ENCODE data around the gene MAFG. TPM values are rescaled to one million over a fixed set of nuclear protein-coding genes. Genes with fewer than 3 reads are reported as not detected.

The MAFG gene
- total RNA-seq, 2 donors from 2014 or later, result 16.0 to 20.4 TPM

DNA sequence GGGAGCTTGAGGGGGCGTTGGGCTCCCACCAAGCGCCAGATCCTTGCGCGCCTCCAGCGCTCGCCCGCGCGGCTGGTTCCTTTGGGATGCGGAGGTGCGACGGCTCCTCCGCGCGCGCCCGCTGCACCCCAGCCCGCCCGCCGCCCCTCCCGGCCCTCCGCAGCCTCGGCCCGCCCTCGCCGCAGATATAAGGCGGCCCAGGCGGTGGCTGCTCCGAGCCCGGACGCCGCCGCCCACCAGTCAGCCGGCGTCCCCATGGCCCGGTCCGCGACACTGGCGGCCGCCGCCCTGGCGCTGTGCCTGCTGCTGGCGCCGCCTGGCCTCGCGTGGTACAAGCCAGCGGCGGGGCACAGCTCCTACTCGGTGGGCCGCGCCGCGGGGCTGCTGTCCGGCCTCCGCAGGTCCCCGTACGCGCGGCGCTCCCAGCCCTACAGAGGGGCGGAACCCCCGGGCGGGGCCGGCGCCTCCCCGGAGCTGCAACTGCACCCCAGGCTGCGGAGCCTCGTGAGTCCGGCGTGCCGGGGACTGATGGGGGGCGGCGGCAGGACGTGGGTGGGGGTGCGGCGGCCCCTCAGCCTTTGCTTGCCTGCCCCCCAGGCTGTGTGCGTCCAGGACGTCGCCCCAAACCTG, 25.4 kb downstream of the MAFG start, which contains the start of gene NPB:
Gene NPB (plus strand): TSS at position 216 of the 630 bp plus-strand sequence. CDS start 40 bp downstream, at position 256.
- Histone ChIP-seq H3K4me1 (no peaks in the 10 kb centered on the region), H3K9me3 (no peaks in the 10 kb centered on the region), H3K27me3 (peaks cover 4% of the 10 kb centered on the region), H3K9ac (ENCODE audit: low read depth in 2 of 2, low read length in 2 of 2) (peak within 1 kb of the TSS in 1 of 2 donors; percentile 3), H3K36me3 (no peaks in the 10 kb centered on the region), H3K4me3 (peak within 1 kb of the TSS; percentile 28), H3K27ac (no peak within 1 kb of the TSS)
- DNase-seq, result no peak
- intact Hi-C loops (cut with DNase I), result no loop called here
- TF ChIP-seq, protein P1, sequence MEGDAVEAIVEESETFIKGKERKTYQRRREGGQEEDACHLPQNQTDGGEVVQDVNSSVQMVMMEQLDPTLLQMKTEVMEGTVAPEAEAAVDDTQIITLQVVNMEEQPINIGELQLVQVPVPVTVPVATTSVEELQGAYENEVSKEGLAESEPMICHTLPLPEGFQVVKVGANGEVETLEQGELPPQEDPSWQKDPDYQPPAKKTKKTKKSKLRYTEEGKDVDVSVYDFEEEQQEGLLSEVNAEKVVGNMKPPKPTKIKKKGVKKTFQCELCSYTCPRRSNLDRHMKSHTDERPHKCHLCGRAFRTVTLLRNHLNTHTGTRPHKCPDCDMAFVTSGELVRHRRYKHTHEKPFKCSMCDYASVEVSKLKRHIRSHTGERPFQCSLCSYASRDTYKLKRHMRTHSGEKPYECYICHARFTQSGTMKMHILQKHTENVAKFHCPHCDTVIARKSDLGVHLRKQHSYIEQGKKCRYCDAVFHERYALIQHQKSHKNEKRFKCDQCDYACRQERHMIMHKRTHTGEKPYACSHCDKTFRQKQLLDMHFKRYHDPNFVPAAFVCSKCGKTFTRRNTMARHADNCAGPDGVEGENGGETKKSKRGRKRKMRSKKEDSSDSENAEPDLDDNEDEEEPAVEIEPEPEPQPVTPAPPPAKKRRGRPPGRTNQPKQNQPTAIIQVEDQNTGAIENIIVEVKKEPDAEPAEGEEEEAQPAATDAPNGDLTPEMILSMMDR (IDR thresholded peaks at IDR 0.05), result no peak

DNA sequence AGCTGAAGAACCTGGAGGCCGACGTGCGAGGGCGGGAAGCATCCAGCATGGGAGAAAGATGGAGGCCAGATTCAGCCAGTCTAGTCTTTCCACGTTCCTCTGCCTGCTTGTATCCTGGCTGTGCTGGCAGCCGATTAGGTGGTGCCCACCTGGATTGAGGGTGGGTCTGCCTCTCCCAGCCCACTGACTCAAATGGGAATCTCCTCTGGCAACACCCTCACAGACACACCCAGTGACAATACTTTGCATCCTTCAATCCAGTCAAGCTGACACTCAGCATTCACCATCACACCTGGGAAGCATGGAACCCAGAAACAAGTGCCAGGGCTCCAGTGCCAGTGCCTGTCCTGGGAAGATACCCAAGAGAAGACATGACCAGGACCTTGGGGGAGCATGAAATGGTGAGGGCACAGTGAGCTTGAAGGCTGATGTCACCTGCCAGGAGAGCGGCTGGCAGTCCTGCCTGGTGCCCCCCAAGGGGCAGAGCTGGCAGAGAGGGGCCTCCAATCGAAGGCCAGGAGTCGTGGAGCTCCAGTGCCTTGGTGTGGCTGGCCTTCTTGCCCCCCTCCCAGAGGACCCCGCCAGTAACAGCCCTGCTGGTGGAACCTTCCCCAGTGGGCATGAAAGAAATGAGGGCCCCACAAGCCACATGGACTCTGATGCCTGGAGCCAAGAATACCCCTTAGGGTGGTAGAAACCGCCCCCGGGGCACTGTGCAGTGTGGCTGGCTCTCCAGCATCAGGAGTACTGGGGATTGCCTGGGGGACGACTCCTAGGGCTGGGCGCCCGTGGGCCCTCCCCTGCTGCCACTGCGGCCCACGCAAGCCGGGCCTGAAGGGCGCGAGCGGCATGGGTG, 26.1 kb downstream of the MAFG start:
- Histone ChIP-seq H3K36me3 (no peaks in the 10 kb centered on the region), H3K4me1 (no peaks in the 10 kb centered on the region), H3K27me3 (peaks cover 4% of the 10 kb centered on the region), H3K9me3 (no peaks in the 10 kb centered on the region), H3K4me3 (peak overlapping the region; percentile 28), H3K27ac (no peak overlapping the region), H3K9ac (ENCODE audit: low read depth in 2 of 2, low read length in 2 of 2) (no peak overlapping the region)
- intact Hi-C loops (cut with DNase I), result no loop called here
- TF ChIP-seq, protein P1 (IDR thresholded peaks at IDR 0.05), result no peak
- DNase-seq, result no peak

DNA sequence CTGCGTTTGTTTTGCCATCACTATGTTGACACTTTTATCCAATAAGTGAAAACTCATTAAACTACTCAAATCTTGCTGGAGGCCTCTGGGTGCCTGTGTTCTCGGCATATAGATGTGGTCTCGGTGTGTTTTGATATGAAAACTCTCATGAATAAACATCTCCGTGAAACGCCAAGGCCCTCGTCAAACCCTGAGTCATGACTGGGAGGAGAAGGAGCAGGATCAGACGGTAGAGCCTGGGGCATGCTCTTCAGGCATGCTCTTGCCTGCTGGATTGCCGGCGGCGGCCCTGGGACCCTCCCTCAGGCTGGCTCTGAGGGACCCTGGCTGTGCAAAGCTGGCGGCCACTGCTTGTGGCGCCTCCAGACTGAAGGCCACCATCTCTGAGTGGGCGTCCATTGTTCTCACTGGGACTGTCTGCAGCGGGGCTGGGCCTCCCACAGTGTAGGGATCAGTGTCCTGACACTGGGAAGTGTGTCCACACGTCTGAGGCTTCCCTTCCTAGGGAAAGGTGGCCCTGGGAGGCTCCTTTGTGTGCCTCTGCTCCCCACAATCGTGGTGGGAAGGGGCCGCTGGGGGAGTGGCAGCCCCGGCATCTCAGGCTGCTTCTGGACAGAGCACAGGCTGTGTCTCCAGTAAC, 27.2 kb downstream of the MAFG start:
- Histone ChIP-seq H3K27me3 (peaks cover 4% of the 10 kb centered on the region), H3K9ac (ENCODE audit: low read depth in 2 of 2, low read length in 2 of 2) (no peak overlapping the region), H3K4me1 (no peaks in the 10 kb centered on the region), H3K36me3 (no peaks in the 10 kb centered on the region), H3K9me3 (no peaks in the 10 kb centered on the region), H3K4me3 (no peak overlapping the region), H3K27ac (no peak overlapping the region)
- intact Hi-C loops (cut with DNase I), result no loop called here
- no peak for DNase-seq
- TF ChIP-seq, protein P1 (IDR thresholded peaks at IDR 0.05), result no peak

DNA sequence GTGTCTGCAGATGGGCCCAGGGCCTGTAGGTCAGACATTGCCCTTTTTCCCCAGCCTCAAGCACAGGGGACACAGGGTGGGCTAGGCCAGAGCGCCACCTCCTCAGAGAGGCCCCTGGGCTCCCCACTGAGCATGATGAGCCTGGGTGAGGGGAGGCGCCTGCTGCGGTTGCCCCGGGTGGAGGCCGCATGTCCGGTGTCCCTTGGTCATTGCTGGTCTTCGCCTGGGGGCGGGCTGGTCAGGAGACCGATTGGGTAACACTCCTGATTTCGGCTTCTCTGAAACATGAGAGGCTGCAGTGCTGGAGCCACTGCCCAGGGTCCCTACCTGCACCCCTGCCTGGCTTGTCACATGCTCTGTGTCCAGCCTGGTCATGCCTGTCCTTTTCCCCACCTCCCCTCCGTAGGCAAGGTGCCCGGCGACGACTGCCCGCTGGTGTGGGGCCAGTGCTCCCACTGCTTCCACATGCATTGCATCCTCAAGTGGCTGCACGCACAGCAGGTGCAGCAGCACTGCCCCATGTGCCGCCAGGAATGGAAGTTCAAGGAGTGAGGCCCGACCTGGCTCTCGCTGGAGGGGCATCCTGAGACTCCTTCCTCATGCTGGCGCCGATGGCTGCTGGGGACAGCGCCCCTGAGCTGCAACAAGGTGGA, 27.9 kb downstream of the MAFG start:
- Histone ChIP-seq H3K9ac (ENCODE audit: low read depth in 2 of 2, low read length in 2 of 2) (no peak overlapping the region), H3K4me1 (no peaks in the 10 kb centered on the region), H3K27me3 (peaks cover 4% of the 10 kb centered on the region), H3K9me3 (no peaks in the 10 kb centered on the region), H3K4me3 (no peak overlapping the region), H3K27ac (no peak overlapping the region), H3K36me3 (no peaks in the 10 kb centered on the region)
- no peak for DNase-seq
- intact Hi-C loops (cut with DNase I), result no loop called here
- TF ChIP-seq, protein P1 (IDR thresholded peaks at IDR 0.05), result no peak

DNA sequence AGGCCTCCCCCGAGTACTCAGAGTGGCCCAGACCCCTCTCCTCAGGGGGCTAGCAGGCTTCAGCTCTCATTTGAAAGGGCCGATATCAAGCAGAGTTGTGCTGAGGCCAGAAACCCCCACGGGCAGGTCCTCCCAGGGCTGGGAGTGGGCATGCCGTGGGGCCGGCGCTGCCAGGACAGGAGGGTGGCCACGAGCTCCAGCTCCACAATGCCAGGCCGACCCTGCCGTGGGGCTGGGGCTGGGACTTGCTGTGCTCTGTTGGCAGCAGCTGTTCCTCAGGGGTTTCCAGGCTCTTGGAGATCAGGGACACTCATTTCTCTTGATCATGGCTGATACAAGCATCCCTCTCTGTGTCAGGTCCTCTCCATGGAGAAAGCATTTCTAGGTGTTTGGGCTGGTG, 28.6 kb downstream of the MAFG start:
- H3K36me3 ChIP-seq, result no peaks in the 10 kb centered on the region
- intact Hi-C loops (cut with DNase I), result no loop called here
- H3K4me3 ChIP-seq, result no peak overlapping the region
- DNase-seq, result no peak
- TF ChIP-seq, protein P1 (IDR thresholded peaks at IDR 0.05), result no peak
- no peaks in the 10 kb centered on the region for H3K4me1 ChIP-seq
- no peak overlapping the region for H3K9ac ChIP-seq (ENCODE audit: low read depth in 2 of 2, low read length in 2 of 2)
- H3K27ac ChIP-seq, result no peak overlapping the region
- H3K27me3 ChIP-seq, result peaks cover 4% of the 10 kb centered on the region
- H3K9me3 ChIP-seq, result no peaks in the 10 kb centered on the region
